Islet precursor cell (in vitro differentiated cells): ENCODE results near the gene NOS1.
"Not testable (repeated sequence)": the region's sequence is repeated elsewhere in the genome, so short reads cannot be mapped to it uniquely, and the experiment has no call there.

Experiments
- DNase-seq: peaks from one replicate; pipeline ENCODE4 v3.0.0-alpha.2; 2018

NOS1 gene

GRCh38 chr12:117199956-117200744 lies 161.3 kb downstream of the NOS1 start:
- not testable (repeated sequence) for DNase-seq

- DNase-seq, result not testable (repeated sequence)
These were observed 165.1 kb downstream of the NOS1 start for GRCh38 chr12:117196334-117196733.

- DNase-seq, result peak; percentile 69
These were observed 166.4 kb downstream of the NOS1 start for GRCh38 chr12:117195027-117195426.

- no peak for DNase-seq
These were observed 167.5 kb downstream of the NOS1 start for GRCh38 chr12:117193903-117194302.

- not testable (repeated sequence) for DNase-seq
These were observed 168.8 kb downstream of the NOS1 start for GRCh38 chr12:117192581-117192980.

- peak; percentile 81 for DNase-seq
These were observed 169.4 kb downstream of the NOS1 start for GRCh38 chr12:117192057-117192456.

- DNase-seq, result peak; percentile 97
These were observed 171.1 kb downstream of the NOS1 start, which contains the start of gene FBXO21 for GRCh38 chr12:117190210-117190781. Gene FBXO21, minus strand, starts transcription at chr12:117190470. Its CDS starts 14 bp downstream, at chr12:117190456.

- peak; percentile 73 for DNase-seq
These were observed 171.7 kb downstream of the NOS1 start for GRCh38 chr12:117189725-117190209.

GRCh38 chr12:117188961-117189724 lies 172.3 kb downstream of the NOS1 start:
- peak; percentile 70 for DNase-seq

- DNase-seq, result no peak
These were observed 173.2 kb downstream of the NOS1 start for GRCh38 chr12:117188121-117188665.

- no peak for DNase-seq
These were observed 174.0 kb downstream of the NOS1 start for GRCh38 chr12:117187421-117187820.

GRCh38 chr12:117182866-117183265 lies 178.6 kb downstream of the NOS1 start:
- DNase-seq, result no peak

GRCh38 chr12:117181468-117181843 lies 180.0 kb downstream of the NOS1 start:
- not testable (repeated sequence) for DNase-seq

- DNase-seq, result no peak
These were observed 180.5 kb downstream of the NOS1 start for GRCh38 chr12:117180758-117181467.

- no peak for DNase-seq
These were observed 182.7 kb downstream of the NOS1 start for GRCh38 chr12:117178745-117179144.

- no peak for DNase-seq
These were observed 183.1 kb downstream of the NOS1 start for GRCh38 chr12:117178301-117178700.

GRCh38 chr12:117172168-117172567 lies 189.3 kb downstream of the NOS1 start:
- no peak for DNase-seq

GRCh38 chr12:117171499-117172162 lies 189.8 kb downstream of the NOS1 start:
- no peak for DNase-seq

- DNase-seq, result no peak
These were observed 191.9 kb downstream of the NOS1 start for GRCh38 chr12:117169548-117169947.

- no peak for DNase-seq
These were observed 192.4 kb downstream of the NOS1 start for GRCh38 chr12:117168976-117169375.

- no peak for DNase-seq
These were observed 193.7 kb downstream of the NOS1 start for GRCh38 chr12:117167769-117168168.

- no peak for DNase-seq
These were observed 195.3 kb downstream of the NOS1 start for GRCh38 chr12:117166107-117166506.
